ENCODE measurements around the gene PLD6.

The PLD6 gene

DNA sequence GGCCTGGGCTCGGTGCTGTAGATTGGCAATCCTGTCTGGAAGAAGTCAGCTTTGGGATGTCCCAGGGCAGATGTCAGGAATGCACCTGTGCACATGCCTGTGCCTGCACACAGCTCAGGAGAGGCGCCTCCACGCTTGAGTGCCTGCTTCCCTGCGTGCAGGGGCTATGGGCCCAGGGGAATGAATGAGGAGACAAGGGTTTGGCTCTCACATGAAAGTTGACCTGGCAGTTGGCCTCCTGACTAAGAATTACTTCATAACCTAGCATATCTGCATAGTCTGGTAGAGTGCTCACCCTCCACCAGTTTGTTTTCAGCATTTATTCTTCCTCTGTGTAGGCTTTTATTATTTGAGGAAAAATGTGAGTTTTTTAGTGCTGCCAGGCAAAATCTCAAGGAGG lies 50.0 kb downstream of the PLD6 start:
- DNase-seq (ENCODE audit: low read depth in 2 of 2): no peak

DNA sequence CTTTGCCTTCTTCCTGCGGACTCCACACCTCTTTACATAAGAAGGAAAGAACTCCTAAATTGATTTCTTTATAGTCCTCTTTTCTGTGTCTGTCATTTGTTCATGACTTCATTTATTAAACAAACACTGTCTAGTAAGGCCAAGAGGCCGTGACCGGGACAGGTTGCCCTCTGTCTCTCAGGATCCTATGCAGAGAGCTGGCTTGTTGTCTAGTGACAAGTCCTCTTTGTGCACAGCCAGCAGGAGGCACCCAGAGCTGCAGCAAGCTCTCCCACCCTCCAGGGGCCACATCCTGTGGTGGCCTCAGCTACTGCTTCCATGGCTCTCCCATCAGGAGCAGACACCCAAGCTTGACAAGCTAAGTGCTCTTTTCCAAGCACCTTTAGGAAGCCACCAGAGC lies 50.6 kb downstream of the PLD6 start:
- no peak for DNase-seq (ENCODE audit: low read depth in 2 of 2)

DNA sequence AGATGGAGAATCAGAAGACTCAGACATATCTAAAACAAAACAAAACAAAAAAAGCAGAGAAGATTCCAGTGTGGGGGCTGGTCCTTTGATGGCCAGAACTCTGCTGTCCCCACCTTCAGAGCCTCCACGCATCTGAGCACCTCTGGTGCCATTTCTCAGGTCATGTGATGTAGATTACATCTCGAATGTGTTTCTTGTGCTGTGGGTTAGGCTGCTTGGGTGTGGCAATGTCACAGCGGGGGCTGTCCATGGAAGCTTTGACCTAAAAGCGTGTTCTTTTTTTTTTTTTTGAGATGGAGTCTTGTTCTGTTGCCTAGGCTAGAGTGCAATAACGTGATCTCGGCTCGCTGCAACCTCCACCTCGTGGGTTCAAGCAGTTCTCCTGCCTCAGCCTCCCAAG lies 51.2 kb downstream of the PLD6 start:
- no peak for DNase-seq (ENCODE audit: low read depth in 2 of 2)

DNA sequence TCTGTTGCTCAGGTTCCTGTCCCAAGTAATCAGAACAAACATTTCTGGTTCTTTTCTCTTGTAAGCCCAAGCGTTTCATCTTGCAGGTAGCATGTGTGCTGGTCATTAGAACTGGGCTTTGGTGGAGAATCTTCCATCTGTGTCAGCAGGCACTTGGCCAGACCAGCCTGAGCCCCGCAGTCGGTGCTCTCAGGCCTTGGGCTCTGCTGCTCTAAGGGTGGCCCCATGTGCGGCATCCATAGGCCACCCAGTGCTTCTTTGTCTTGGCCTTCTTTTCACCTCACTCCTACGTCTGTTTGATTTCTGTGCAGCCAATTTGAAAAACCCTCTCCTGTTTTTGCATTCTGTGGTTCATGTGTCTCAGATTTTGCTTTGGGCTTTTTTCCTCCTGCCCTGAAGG lies 51.6 kb downstream of the PLD6 start:
- no peak for DNase-seq (ENCODE audit: low read depth in 2 of 2)

DNA sequence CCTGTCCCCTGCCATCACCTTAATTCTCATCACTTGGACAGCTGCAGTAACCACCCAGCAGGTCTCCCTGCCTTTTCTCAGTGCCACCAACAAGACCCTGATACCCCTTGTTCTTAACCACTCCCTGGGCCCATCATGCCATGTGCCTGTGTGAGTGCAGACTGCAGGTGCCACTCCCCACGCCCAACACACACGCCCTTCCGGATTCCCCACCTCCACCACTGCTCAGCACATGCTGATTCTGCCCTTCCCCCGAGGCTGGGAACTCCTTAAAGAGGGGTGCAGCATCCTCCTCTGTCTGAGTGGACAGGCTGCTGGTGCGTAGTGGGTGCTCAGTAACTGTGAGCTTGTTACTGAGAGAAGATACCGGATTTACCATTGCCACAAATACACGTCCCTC lies 52.4 kb downstream of the PLD6 start:
- DNase-seq (ENCODE audit: low read depth in 2 of 2): no peak

DNA sequence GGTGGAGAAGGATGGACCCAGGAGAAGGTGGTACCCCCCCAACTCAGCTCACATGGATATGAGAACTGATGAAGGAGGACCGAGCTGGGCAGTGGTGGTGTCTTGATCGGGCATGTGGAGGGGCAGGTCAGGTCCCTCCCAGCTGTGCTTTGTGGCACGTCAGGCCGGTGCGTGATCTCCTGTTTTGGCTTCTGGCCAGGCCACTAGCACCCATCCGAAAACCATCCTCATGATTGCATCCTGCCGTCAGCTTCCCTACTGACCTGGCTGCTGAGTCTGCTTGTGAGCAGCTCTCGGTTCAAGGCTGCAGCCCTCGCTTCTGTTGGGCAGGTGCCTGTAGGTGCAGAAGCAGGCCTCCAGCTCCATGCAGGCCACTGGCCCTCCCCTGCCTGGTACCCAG lies 53.1 kb downstream of the PLD6 start:
- DNase-seq (ENCODE audit: low read depth in 2 of 2): no peak

DNA sequence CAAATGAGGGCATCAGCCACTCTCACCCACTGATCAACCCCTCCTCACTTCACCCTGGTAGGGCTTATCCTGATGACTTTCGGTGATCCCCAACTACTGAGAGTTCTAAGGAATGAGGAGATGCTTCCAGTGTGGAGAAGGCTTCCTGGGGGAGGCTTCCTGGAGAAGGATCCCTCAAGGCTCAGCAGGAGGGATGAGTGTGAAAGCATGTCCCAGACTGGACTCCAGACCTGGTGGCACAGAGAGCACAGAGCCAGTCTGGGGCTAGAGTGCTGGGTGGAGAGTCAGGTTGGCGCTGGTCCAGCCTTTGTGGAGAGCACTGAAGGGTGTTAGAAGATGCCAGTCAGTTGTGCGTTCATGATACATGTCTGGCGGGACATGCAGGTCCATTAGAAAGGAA lies 53.7 kb downstream of the PLD6 start:
- DNase-seq (ENCODE audit: low read depth in 2 of 2): no peak

DNA sequence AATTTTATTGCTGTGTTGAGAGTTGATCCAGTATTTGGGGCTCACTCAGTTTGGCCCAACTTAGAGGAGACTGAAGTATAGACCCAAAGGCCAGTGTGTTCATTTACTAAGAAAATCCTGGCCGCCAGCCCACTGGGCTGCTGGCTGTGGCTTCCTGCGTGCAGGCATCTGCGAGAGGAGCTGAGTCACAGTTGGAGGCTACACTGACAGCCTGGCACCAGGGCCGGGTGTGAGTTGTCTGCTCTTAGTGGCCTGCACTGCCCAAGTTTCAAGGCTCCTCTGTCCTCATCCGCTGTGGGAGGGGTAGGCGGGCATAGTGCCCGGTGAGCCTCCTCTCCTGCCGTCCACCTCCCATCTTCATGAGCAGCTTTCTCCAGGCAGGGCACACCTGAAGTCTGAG lies 54.2 kb downstream of the PLD6 start:
- DNase-seq (ENCODE audit: low read depth in 2 of 2): peak; percentile 8 to 15

DNA sequence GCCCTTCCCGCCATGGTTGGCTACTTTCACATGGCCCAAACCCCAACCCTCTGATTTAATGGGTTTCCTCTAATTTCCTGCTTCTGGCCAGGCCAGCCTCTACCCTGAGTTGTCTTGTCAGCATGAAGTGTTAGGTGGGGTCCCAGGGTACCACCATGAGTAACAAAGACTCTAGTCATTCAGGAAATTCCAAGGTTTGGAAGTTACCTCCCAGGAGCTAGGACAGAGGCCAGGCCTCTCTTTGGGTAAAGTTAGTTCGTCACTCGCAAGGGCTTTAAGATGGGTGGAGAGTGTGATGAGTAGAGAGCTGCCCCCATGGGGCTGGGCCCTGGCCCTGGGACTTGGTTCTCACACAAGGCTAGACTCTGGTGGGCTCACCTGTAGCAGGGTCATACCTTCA lies 54.6 kb downstream of the PLD6 start:
- no peak for DNase-seq (ENCODE audit: low read depth in 2 of 2)

DNA sequence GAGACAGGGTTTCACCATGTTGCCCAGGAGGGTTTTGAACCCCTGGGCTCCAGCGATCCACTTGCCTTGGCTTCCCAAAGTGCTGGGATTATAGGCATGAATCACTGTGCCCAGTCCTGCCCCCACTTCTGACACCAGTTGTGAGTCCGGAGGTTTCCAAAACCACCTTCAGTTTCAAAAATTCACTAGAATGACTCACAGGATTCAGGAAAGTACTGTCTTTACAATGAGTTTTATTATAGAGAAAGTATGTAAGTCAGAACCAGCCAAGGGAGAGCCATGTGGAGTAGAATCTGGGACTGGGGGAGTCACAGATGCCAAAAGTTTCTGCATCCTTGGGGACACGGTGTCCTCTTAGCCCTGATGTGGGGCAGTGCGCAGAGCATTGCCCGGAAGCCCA lies 55.1 kb downstream of the PLD6 start:
- DNase-seq (ENCODE audit: low read depth in 2 of 2): no peak

All from stimulated activated CD8-positive, alpha-beta memory T cell treated with anti-CD3 and anti-CD28 coated beads, Interleukin-2, amount 100 ng/mL, for 48 hours (primary cell).